Mucosa of stomach (tissue), 1 donor: Measurements from ENCODE around the gene PCDHGB4.
"Not testable (repeated sequence)": the region's sequence is repeated elsewhere in the genome, so short reads cannot be mapped to it uniquely, and the experiment has no call there.

Experiments
- H3K27me3 ChIP-seq: one replicate; pipeline ENCODE4 v1.7.0; 2013; ENCODE audit warnings: mild to moderate bottlenecking, low read length; ENCODE audit not compliant: control insufficient read depth, insufficient read depth
- H3K36me3 ChIP-seq: one replicate; pipeline ENCODE4 v1.7.0; 2013; ENCODE audit warnings: low read length; ENCODE audit not compliant: control insufficient read depth, insufficient read depth
- H3K4me1 ChIP-seq: one replicate; pipeline ENCODE4 v1.7.0; 2013; ENCODE audit warnings: mild to moderate bottlenecking, low read length; ENCODE audit not compliant: control insufficient read depth, insufficient read depth
- H3K4me3 ChIP-seq: one replicate; pipeline ENCODE4 v1.7.0; 2013; ENCODE audit warnings: low read length
- H3K9ac ChIP-seq: one replicate; pipeline ENCODE4 v1.7.0; 2013; ENCODE audit warnings: mild to moderate bottlenecking, low read length, moderate library complexity
- H3K9me3 ChIP-seq: one replicate; pipeline ENCODE4 v1.7.0; 2013; ENCODE audit warnings: mild to moderate bottlenecking, low read length, moderate library complexity; ENCODE audit not compliant: control insufficient read depth
- donor health status: Pancreatic carcinoma.

PCDHGB4 gene

GRCh38 chr5:141373673-141374317 is 13.7 kb upstream of the PCDHGB4 start, which contains the start of gene PCDHGA6:
TSS of gene PCDHGA6 (plus strand) at chr5:141373891. CDS start at chr5:141374084, 193 bp downstream.
- Histone ChIP-seq H3K27me3 (peaks cover 24% of the 10 kb centered on the region), H3K4me3 (no peak within 1 kb of the TSS), H3K4me1 (no peaks in the 10 kb centered on the region), H3K9me3 (peaks cover 18% of the 10 kb centered on the region), H3K36me3 (no peaks in the 10 kb centered on the region), H3K9ac (no peak within 1 kb of the TSS)

- Histone ChIP-seq H3K9me3 (peaks cover 18% of the 10 kb centered on the region), H3K27me3 (peaks cover 24% of the 10 kb centered on the region), H3K9ac (no peak overlapping the region), H3K4me3 (no peak overlapping the region), H3K4me1 (no peaks in the 10 kb centered on the region), H3K36me3 (no peaks in the 10 kb centered on the region)
Observed at GRCh38 chr5:141374627-141375026, 12.9 kb upstream of the PCDHGB4 start.

GRCh38 chr5:141375444-141376155 is 11.9 kb upstream of the PCDHGB4 start:
- H3K36me3 ChIP-seq, H3K4me3 ChIP-seq, H3K4me1 ChIP-seq, H3K9ac ChIP-seq: not testable (repeated sequence)
- Histone ChIP-seq H3K9me3 (peaks cover 18% of the 10 kb centered on the region), H3K27me3 (peaks cover 17% of the 10 kb centered on the region)

GRCh38 chr5:141382469-141383294 is 4.8 kb upstream of the PCDHGB4 start, which contains the start of gene PCDHGA7:
TSS of gene PCDHGA7 (plus strand) at chr5:141382742. CDS start at chr5:141382900, 158 bp downstream.
- Histone ChIP-seq H3K36me3 (no peaks in the 10 kb centered on the region), H3K9ac (no peak within 1 kb of the TSS), H3K4me3 (peak within 1 kb of the TSS; percentile 41), H3K9me3 (peaks cover 15% of the 10 kb centered on the region), H3K4me1 (no peaks in the 10 kb centered on the region), H3K27me3 (peaks cover 15% of the 10 kb centered on the region)

- Histone ChIP-seq H3K27me3 (peaks cover 17% of the 10 kb centered on the region), H3K4me3 (no peak overlapping the region), H3K9me3 (peaks cover 17% of the 10 kb centered on the region), H3K9ac (no peak overlapping the region), H3K36me3 (no peaks in the 10 kb centered on the region), H3K4me1 (no peaks in the 10 kb centered on the region)
Observed at GRCh38 chr5:141383345-141383744, 4.2 kb upstream of the PCDHGB4 start.

- no peaks in the 10 kb centered on the region for H3K4me1 ChIP-seq
- H3K9me3 ChIP-seq = peaks cover 23% of the 10 kb centered on the region
- no peak overlapping the region for H3K4me3 ChIP-seq
- no peaks in the 10 kb centered on the region for H3K36me3 ChIP-seq
- peaks cover 28% of the 10 kb centered on the region for H3K27me3 ChIP-seq
- H3K9ac ChIP-seq = no peak overlapping the region
Observed at GRCh38 chr5:141384471-141385267, 2.8 kb upstream of the PCDHGB4 start.

GRCh38 chr5:141388661-141389060 is 1.2 kb downstream of the PCDHGB4 start:
- peaks cover 14% of the 10 kb centered on the region for H3K9me3 ChIP-seq
- no peaks in the 10 kb centered on the region for H3K4me1 ChIP-seq
- peaks cover 20% of the 10 kb centered on the region for H3K27me3 ChIP-seq
- H3K9ac ChIP-seq = no peak overlapping the region
- H3K4me3 ChIP-seq = no peak overlapping the region
- no peaks in the 10 kb centered on the region for H3K36me3 ChIP-seq

GRCh38 chr5:141389153-141390042 is 1.9 kb downstream of the PCDHGB4 start:
- Histone ChIP-seq H3K4me1 (no peaks in the 10 kb centered on the region), H3K9me3 (peaks cover 12% of the 10 kb centered on the region), H3K9ac (no peak overlapping the region), H3K27me3 (peaks cover 16% of the 10 kb centered on the region), H3K4me3 (no peak overlapping the region), H3K36me3 (no peaks in the 10 kb centered on the region)

GRCh38 chr5:141392429-141393198 is 5.1 kb downstream of the PCDHGB4 start, which contains the start of gene PCDHGA8:
TSS of gene PCDHGA8 (plus strand) at chr5:141392633. CDS start at chr5:141392814, 181 bp downstream.
- H3K4me1 ChIP-seq = no peaks in the 10 kb centered on the region
- peaks cover 16% of the 10 kb centered on the region for H3K27me3 ChIP-seq
- H3K9me3 ChIP-seq = peaks cover 17% of the 10 kb centered on the region
- H3K4me3 ChIP-seq = no peak within 1 kb of the TSS
- no peak within 1 kb of the TSS for H3K9ac ChIP-seq
- no peaks in the 10 kb centered on the region for H3K36me3 ChIP-seq

GRCh38 chr5:141393267-141393666 is 5.8 kb downstream of the PCDHGB4 start:
- H3K9me3 ChIP-seq = peaks cover 15% of the 10 kb centered on the region

More at GRCh38 chr5:141393267-141393666, 5.8 kb downstream of the PCDHGB4 start:
- no peaks in the 10 kb centered on the region for H3K36me3 ChIP-seq
- no peak overlapping the region for H3K4me3 ChIP-seq
- no peak overlapping the region for H3K9ac ChIP-seq
- peaks cover 15% of the 10 kb centered on the region for H3K27me3 ChIP-seq
- no peaks in the 10 kb centered on the region for H3K4me1 ChIP-seq
